ENCODE measurements around the gene GLIS1.

Gene GLIS1

DNA sequence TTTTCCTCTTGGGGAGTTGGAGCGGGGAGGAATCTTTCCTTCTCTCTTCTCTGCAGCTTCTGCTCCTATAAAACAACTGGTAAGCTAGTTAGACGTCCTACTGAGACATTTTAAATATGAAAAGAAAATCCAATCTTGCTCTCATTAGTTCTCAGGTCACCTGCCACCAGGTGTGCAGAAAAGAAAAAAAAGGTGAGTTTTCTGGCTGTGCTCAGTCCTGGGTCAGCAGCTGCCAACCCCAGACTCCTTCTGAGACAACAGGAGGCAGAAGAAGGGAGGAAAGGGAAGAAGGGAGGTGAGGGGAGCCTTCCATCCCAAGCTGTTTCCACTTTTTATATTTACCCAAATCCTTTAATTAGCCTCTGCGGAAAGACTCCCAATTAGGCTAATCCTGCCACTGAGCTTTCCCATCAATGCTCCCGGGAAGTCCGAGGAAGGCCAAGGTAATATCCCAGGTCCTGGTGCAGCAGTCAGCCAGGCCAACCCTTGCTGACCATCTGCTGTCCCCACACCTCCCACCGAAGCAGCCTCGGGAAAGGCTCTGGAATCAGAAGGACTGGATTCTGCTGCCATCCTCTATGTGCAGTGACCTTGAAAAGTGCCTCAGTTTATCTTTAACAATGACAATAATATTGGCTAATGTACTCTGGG, 33.4 kb downstream of the GLIS1 start:
- TF ChIP-seq EZH2phosphoT487 (conservative IDR thresholded peaks at IDR 0.05; ENCODE audit: low read length), result no peak
- no peak for TF ChIP-seq CTCF (IDR thresholded peaks at IDR 0.05; ENCODE audit: insufficient read depth, low read length, poor library complexity, severe bottlenecking)
- H3K4me3 ChIP-seq (ENCODE audit: insufficient read depth, low read length, poor library complexity, severe bottlenecking), result no peak overlapping the region
- no peak overlapping the region for H2AFZ ChIP-seq (ENCODE audit: low read depth, low read length, severe bottlenecking)
- no peak overlapping the region for H3K27ac ChIP-seq (ENCODE audit: low read depth, low read length)
- H3K79me2 ChIP-seq (ENCODE audit: insufficient read depth, low read length), result no peaks in the 10 kb centered on the region
- no peak overlapping the region for H3K9ac ChIP-seq (ENCODE audit: low read length)
- no peaks in the 10 kb centered on the region for H3K36me3 ChIP-seq (ENCODE audit: low read length)
- H3K4me2 ChIP-seq (ENCODE audit: low read depth, low read length, poor library complexity, severe bottlenecking), result no peak overlapping the region
- H3K27me3 ChIP-seq (ENCODE audit: low read length), result no peaks in the 10 kb centered on the region
- no peaks in the 10 kb centered on the region for H3K9me3 ChIP-seq (ENCODE audit: insufficient read depth, low read length)
- H3F3A ChIP-seq (ENCODE audit: insufficient read depth), result no peaks in the 10 kb centered on the region
- no peaks in the 10 kb centered on the region for H4K20me1 ChIP-seq (ENCODE audit: low read depth, low read length)
- H3K9me2 ChIP-seq (replicated peaks; ENCODE audit: insufficient read depth, low read length), result no peaks in the 10 kb centered on the region

DNA sequence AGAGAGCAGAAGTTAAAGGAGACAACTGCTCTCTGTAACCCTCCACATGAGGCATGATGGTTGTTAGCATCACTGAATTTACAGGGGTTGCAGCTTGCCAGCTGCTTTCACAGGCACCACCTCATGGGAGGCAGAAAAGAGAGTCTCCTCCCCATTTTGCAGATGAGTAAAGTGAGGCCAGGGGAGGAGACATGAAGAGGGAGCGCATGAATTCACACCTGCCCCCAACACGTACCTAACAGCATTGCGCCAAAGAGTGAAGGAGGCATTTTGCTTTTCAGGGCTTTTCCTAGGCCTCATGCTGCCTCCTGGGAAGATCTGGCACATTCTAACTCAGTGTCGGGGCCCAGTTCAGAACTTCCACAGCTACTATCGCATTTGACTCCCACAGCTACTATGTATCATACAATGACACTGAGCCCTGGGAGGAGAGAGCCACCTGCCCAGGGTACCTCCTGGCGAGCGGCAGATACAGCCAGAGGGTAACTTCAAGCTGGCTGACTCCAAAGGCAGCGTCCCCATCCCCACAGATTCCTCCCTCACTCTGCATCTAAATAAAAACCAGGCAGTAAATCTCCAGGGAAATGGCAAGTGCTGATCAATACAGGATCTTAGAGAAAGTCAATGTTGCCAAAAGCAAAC, 34.0 kb downstream of the GLIS1 start:
- Histone ChIP-seq H3K27ac (ENCODE audit: low read depth, low read length) (no peak overlapping the region), H3K4me3 (ENCODE audit: insufficient read depth, low read length, poor library complexity, severe bottlenecking) (no peak overlapping the region), H3F3A (ENCODE audit: insufficient read depth) (no peaks in the 10 kb centered on the region), H3K9me3 (ENCODE audit: insufficient read depth, low read length) (no peaks in the 10 kb centered on the region), H3K27me3 (ENCODE audit: low read length) (no peaks in the 10 kb centered on the region), H3K9me2 (replicated peaks; ENCODE audit: insufficient read depth, low read length) (no peaks in the 10 kb centered on the region), H3K9ac (ENCODE audit: low read length) (no peak overlapping the region), H2AFZ (ENCODE audit: low read depth, low read length, severe bottlenecking) (no peak overlapping the region), H3K4me2 (ENCODE audit: low read depth, low read length, poor library complexity, severe bottlenecking) (no peak overlapping the region), H3K79me2 (ENCODE audit: insufficient read depth, low read length) (no peaks in the 10 kb centered on the region), H4K20me1 (ENCODE audit: low read depth, low read length) (no peaks in the 10 kb centered on the region), H3K36me3 (ENCODE audit: low read length) (no peaks in the 10 kb centered on the region)
- TF ChIP-seq EZH2phosphoT487 (conservative IDR thresholded peaks at IDR 0.05; ENCODE audit: low read length) (no peak), CTCF (IDR thresholded peaks at IDR 0.05; ENCODE audit: insufficient read depth, low read length, poor library complexity, severe bottlenecking) (no peak)

GRCh38 chr1:53704304-53704703, 34.7 kb downstream of the GLIS1 start:
- no peak for TF ChIP-seq CTCF (IDR thresholded peaks at IDR 0.05; ENCODE audit: insufficient read depth, low read length, poor library complexity, severe bottlenecking)
- TF ChIP-seq EZH2phosphoT487 (conservative IDR thresholded peaks at IDR 0.05; ENCODE audit: low read length), result no peak
- H3K27ac ChIP-seq (ENCODE audit: low read depth, low read length), result no peak overlapping the region
- no peaks in the 10 kb centered on the region for H3F3A ChIP-seq (ENCODE audit: insufficient read depth)
- H3K9me2 ChIP-seq (replicated peaks; ENCODE audit: insufficient read depth, low read length), result no peaks in the 10 kb centered on the region
- H2AFZ ChIP-seq (ENCODE audit: low read depth, low read length, severe bottlenecking), result no peak overlapping the region
- H4K20me1 ChIP-seq (ENCODE audit: low read depth, low read length), result no peaks in the 10 kb centered on the region
- no peaks in the 10 kb centered on the region for H3K36me3 ChIP-seq (ENCODE audit: low read length)
- H3K9me3 ChIP-seq (ENCODE audit: insufficient read depth, low read length), result no peaks in the 10 kb centered on the region
- H3K9ac ChIP-seq (ENCODE audit: low read length), result no peak overlapping the region
- H3K4me2 ChIP-seq (ENCODE audit: low read depth, low read length, poor library complexity, severe bottlenecking), result no peak overlapping the region
- H3K27me3 ChIP-seq (ENCODE audit: low read length), result no peaks in the 10 kb centered on the region
- H3K79me2 ChIP-seq (ENCODE audit: insufficient read depth, low read length), result no peaks in the 10 kb centered on the region
- no peak overlapping the region for H3K4me3 ChIP-seq (ENCODE audit: insufficient read depth, low read length, poor library complexity, severe bottlenecking)
